ENCODE results near the gene CDT1. TPM values are rescaled to one million over a fixed set of nuclear protein-coding genes. Genes with fewer than 3 reads are reported as not detected.
A peak's percentile ranks its signal among the peaks of the same experiment; 100 is the strongest.

CDT1 gene
- total RNA-seq, 1 experiment from 2014 or later: 74.1 TPM

DNA sequence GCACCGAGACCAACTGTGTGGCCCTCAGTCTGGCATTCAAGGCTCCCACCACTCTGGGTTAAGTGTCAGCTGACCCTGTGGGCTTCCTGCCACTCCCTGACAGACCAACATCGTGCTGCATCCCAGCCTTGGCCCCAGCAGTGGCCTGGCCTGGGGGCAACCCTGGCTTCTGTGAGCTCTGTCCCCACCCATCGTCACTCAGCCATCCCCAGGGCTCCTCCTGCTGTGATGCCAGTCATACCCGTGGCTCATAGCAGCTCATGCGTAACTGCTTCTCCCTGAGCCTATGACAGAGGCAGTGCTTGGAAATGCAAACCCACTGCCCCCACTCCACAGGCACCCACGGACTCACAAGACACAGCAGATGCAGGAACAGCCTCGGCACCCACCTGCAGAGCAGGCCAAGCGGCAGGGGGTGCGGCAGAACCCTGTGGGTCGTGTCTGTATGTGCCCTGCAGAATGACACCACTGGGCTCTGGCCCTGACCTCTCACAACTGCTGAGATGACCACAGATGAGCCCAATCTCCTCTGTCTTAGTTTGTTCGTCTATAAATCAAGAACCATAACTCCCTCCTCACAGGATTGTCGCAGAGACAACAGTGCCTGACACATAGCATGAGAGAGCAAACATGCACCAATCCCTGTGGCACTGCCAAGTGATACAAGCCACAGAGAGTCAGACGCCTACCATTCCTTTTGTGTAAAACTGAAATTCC, 45.2 kb upstream of the CDT1 start:
- no peak overlapping the region for H2BK120ac ChIP-seq (ENCODE audit: low read depth, low read length, poor library complexity, severe bottlenecking)
- H3K4ac ChIP-seq (ENCODE audit: low read depth, low read length): no peak overlapping the region
- no peak overlapping the region for H3T11ph ChIP-seq (ENCODE audit: low read length)
- WGBS (ENCODE audit: extremely low coverage, insufficient read length, low lambda C conversion rate): no CpG with 5 or more reads among the region's 13 CpGs
- Mint-ChIP-seq H3K27me3 (ENCODE audit: low read depth) (no peaks in the 10 kb centered on the region), H3K36me3 (ENCODE audit: insufficient read depth in 1 of 3, low read depth in 3 of 3) (no peaks in the 10 kb centered on the region), H3K27ac (peak overlapping the region in 1 of 3 experiments; percentile 86; a peak in 2 of 7 replicates), H3K9me3 (no peaks in the 10 kb centered on the region; a peak in 1 of 5 replicates), H3K4me3 (no peak overlapping the region), H3K4me1 (peaks cover 28 to 58% of the 10 kb centered on the region in 2 experiments)
- no peak overlapping the region for H2BK5ac ChIP-seq (ENCODE audit: insufficient read length, low read length)
- no peaks in the 10 kb centered on the region for H4K20me1 ChIP-seq (ENCODE audit: control insufficient read depth, insufficient read depth, insufficient read length)
- H3K4me1 ChIP-seq (ENCODE audit: insufficient read depth, low read length): peaks cover 4% of the 10 kb centered on the region; the same call in 1 of the 2 replicates
- H2BK15ac ChIP-seq (ENCODE audit: low read depth, low read length): no peak overlapping the region
- no peaks in the 10 kb centered on the region for H3K27me3 ChIP-seq (ENCODE audit: insufficient read depth, low read length)
- no peak overlapping the region for H3K18ac ChIP-seq (ENCODE audit: insufficient read length, low read depth, low read length)
- H3K79me2 ChIP-seq (ENCODE audit: insufficient read depth, low read length): no peaks in the 10 kb centered on the region
- H4K91ac ChIP-seq (ENCODE audit: insufficient read length, low read depth, low read length): no peak overlapping the region
- TF ChIP-seq, protein P1, sequence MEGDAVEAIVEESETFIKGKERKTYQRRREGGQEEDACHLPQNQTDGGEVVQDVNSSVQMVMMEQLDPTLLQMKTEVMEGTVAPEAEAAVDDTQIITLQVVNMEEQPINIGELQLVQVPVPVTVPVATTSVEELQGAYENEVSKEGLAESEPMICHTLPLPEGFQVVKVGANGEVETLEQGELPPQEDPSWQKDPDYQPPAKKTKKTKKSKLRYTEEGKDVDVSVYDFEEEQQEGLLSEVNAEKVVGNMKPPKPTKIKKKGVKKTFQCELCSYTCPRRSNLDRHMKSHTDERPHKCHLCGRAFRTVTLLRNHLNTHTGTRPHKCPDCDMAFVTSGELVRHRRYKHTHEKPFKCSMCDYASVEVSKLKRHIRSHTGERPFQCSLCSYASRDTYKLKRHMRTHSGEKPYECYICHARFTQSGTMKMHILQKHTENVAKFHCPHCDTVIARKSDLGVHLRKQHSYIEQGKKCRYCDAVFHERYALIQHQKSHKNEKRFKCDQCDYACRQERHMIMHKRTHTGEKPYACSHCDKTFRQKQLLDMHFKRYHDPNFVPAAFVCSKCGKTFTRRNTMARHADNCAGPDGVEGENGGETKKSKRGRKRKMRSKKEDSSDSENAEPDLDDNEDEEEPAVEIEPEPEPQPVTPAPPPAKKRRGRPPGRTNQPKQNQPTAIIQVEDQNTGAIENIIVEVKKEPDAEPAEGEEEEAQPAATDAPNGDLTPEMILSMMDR (conservative IDR thresholded peaks at IDR 0.05): no peak
- H3K4me2 ChIP-seq (ENCODE audit: insufficient read depth, insufficient read length, low read length): no peak overlapping the region
- H2AK5ac ChIP-seq (ENCODE audit: insufficient read length, low read length): no peak overlapping the region
- H2AFZ ChIP-seq (ENCODE audit: low read length): no peak overlapping the region
- no peak overlapping the region for H3K9ac ChIP-seq (ENCODE audit: extremely low read depth, insufficient read length, low read length)
- H3K27ac ChIP-seq (ENCODE audit: insufficient read length, low read depth, low read length): no peak overlapping the region
- no peak overlapping the region for H3K56ac ChIP-seq (ENCODE audit: insufficient read length, low read depth, low read length)
- no peak overlapping the region for H4K8ac ChIP-seq (replicated peaks; ENCODE audit: insufficient read length, low read depth, low read length)
- H2BK20ac ChIP-seq (ENCODE audit: low read depth, low read length, poor library complexity, severe bottlenecking): no peak overlapping the region
- no peak overlapping the region for H3K14ac ChIP-seq (ENCODE audit: insufficient read depth, low read length)
- H3K23me2 ChIP-seq (ENCODE audit: insufficient read length, low read depth, low read length, poor library complexity, severe bottlenecking): no peaks in the 10 kb centered on the region
- no peaks in the 10 kb centered on the region for H3K9me3 ChIP-seq (ENCODE audit: control insufficient read depth, low read depth, low read length)
- peaks cover 3% of the 10 kb centered on the region for H3K79me1 ChIP-seq (ENCODE audit: insufficient read depth, low read depth, low read length, poor library complexity, severe bottlenecking)
- no peak overlapping the region for H2BK12ac ChIP-seq (ENCODE audit: insufficient read length, low read depth, low read length)
- H3K23ac ChIP-seq (ENCODE audit: insufficient read length, low read depth, low read length): no peak overlapping the region
- no peak overlapping the region for H4K5ac ChIP-seq (ENCODE audit: insufficient read length, low read depth, low read length)
- DNase-seq: no peak

All from H9 (cell line).